ENCODE measurements around the gene ATP6V0E2.

ATP6V0E2 gene

DNA sequence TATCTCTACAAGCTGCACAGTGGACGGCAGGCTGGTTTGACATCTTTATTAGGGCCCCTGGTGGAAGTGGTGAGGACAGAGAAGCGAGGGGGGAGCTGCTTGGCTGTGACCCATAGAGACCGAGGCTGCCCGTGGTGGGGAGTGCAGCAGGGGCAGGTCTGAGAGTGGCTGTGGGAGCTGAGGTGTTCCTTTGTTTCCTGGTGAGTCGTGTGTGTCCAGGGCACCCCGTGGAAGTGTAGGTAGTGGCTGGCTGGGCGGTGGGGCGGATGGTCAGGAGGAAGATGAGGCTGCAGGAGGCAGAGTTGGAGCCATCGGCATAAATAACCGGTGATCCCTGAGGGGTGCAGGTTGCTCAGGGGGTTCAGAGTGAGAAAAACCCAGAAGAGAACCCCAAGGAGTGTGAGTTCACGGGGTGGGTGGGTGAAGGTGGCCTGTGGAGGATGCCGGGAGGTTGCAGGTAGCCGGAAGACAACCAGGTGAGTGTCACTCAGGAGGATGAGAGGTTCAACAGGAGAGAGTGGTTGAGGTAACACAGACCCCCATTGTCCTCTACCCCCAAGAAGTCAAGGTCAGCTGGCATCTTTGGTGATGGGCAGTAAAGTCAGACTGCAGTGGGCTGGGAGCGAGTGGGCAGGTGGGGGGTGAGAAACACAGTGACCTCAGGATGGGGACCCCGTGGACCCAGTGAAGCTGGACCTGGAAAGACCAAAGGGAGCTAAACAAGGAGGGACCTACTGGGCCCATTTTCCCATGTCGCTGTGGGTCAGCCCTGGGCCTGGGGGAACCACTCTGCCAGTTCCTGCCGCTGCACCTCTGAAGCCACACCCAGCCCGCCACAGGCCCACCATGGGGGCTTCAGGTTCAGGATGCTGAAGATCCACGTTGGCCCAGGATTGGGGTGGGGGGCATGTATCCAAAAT is 7.8 kb downstream of the ATP6V0E2 start:
- H3K4me1 ChIP-seq (ENCODE audit: low read length), result peaks cover 21% of the 10 kb centered on the region
- H3K79me2 ChIP-seq (ENCODE audit: low read length), result no peaks in the 10 kb centered on the region
- no peak overlapping the region for H2AFZ ChIP-seq (ENCODE audit: low read depth, low read length)
- TF ChIP-seq CTCF (IDR thresholded peaks at IDR 0.05; ENCODE audit: low read depth, low read length) (no peak), EZH2phosphoT487 (IDR thresholded peaks at IDR 0.05; ENCODE audit: low read depth) (no peak)
- H3K4me3 ChIP-seq (ENCODE audit: low read length), result no peak overlapping the region
- H3K4me2 ChIP-seq (ENCODE audit: low read length), result no peak overlapping the region
- H3K27me3 ChIP-seq (ENCODE audit: low read depth, low read length), result no peaks in the 10 kb centered on the region
- no peaks in the 10 kb centered on the region for H4K20me1 ChIP-seq (ENCODE audit: insufficient read depth, low read length)
- H3K9ac ChIP-seq (ENCODE audit: low read length), result no peak overlapping the region
- no peaks in the 10 kb centered on the region for H3K9me3 ChIP-seq (ENCODE audit: insufficient read depth, low read length)
- no peak overlapping the region for H3K27ac ChIP-seq (ENCODE audit: low read length)
- H3K36me3 ChIP-seq (replicated peaks; ENCODE audit: low read depth, low read length), result no peaks in the 10 kb centered on the region

GRCh38 chr7:149882248-149883047 is 8.7 kb downstream of the ATP6V0E2 start:
- H3K4me1 ChIP-seq (ENCODE audit: low read length), result peaks cover 26% of the 10 kb centered on the region
- H3K36me3 ChIP-seq (replicated peaks; ENCODE audit: low read depth, low read length), result no peaks in the 10 kb centered on the region
- no peaks in the 10 kb centered on the region for H4K20me1 ChIP-seq (ENCODE audit: insufficient read depth, low read length)

DNA sequence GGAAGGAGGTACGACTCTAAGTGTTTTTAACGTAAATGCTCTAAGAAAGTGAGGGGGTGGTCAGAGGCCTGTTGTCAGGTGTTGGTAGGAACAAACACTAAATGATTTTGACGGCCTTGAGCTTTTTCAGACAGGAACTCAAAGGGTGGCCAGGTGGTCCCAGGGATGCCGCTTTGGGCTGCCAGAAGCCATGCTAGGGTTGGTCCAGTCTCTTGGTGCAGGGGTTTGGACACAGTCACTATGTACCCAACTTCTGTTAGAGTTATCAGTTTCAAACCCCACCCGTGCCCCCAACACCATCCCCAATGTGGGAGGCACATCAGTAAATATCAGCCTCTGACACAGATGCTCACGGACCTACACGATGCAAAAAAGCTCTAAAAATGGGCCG is 9.3 kb downstream of the ATP6V0E2 start:
- H3K36me3 ChIP-seq (replicated peaks; ENCODE audit: low read depth, low read length), result no peaks in the 10 kb centered on the region
- peaks cover 28% of the 10 kb centered on the region for H3K4me1 ChIP-seq (ENCODE audit: low read length)
- no peak overlapping the region for H3K9ac ChIP-seq (ENCODE audit: low read length)
- TF ChIP-seq EZH2phosphoT487 (IDR thresholded peaks at IDR 0.05; ENCODE audit: low read depth), result no peak
- TF ChIP-seq CTCF (IDR thresholded peaks at IDR 0.05; ENCODE audit: low read depth, low read length), result no peak
- no peaks in the 10 kb centered on the region for H3K27me3 ChIP-seq (ENCODE audit: low read depth, low read length)
- H4K20me1 ChIP-seq (ENCODE audit: insufficient read depth, low read length), result no peaks in the 10 kb centered on the region
- H2AFZ ChIP-seq (ENCODE audit: low read depth, low read length), result no peak overlapping the region
- H3K79me2 ChIP-seq (ENCODE audit: low read length), result no peaks in the 10 kb centered on the region
- no peak overlapping the region for H3K4me3 ChIP-seq (ENCODE audit: low read length)
- H3K4me2 ChIP-seq (ENCODE audit: low read length), result peak overlapping the region; percentile 72
- H3K27ac ChIP-seq (ENCODE audit: low read length), result no peak overlapping the region
- no peaks in the 10 kb centered on the region for H3K9me3 ChIP-seq (ENCODE audit: insufficient read depth, low read length)

More at GRCh38 chr7:149882248-149883047, 8.7 kb downstream of the ATP6V0E2 start:
- TF ChIP-seq CTCF (IDR thresholded peaks at IDR 0.05; ENCODE audit: low read depth, low read length) (no peak), EZH2phosphoT487 (IDR thresholded peaks at IDR 0.05; ENCODE audit: low read depth) (no peak)
- Histone ChIP-seq H3K4me3 (ENCODE audit: low read length) (no peak overlapping the region), H3K9ac (ENCODE audit: low read length) (no peak overlapping the region), H3K27me3 (ENCODE audit: low read depth, low read length) (no peaks in the 10 kb centered on the region), H3K9me3 (ENCODE audit: insufficient read depth, low read length) (no peaks in the 10 kb centered on the region), H2AFZ (ENCODE audit: low read depth, low read length) (no peak overlapping the region), H3K4me2 (ENCODE audit: low read length) (no peak overlapping the region), H3K27ac (ENCODE audit: low read length) (no peak overlapping the region), H3K79me2 (ENCODE audit: low read length) (no peaks in the 10 kb centered on the region)

- Histone ChIP-seq H3K9me3 (ENCODE audit: insufficient read depth, low read length) (no peaks in the 10 kb centered on the region), H3K27me3 (ENCODE audit: low read depth, low read length) (no peaks in the 10 kb centered on the region), H3K4me1 (ENCODE audit: low read length) (peaks cover 32% of the 10 kb centered on the region), H3K27ac (ENCODE audit: low read length) (no peak overlapping the region), H4K20me1 (ENCODE audit: insufficient read depth, low read length) (no peaks in the 10 kb centered on the region), H3K4me2 (ENCODE audit: low read length) (peak overlapping the region; percentile 72), H3K79me2 (ENCODE audit: low read length) (no peaks in the 10 kb centered on the region), H3K9ac (ENCODE audit: low read length) (no peak overlapping the region), H3K36me3 (replicated peaks; ENCODE audit: low read depth, low read length) (no peaks in the 10 kb centered on the region), H2AFZ (ENCODE audit: low read depth, low read length) (peak overlapping the region; percentile 36; the same call in 1 of the 2 replicates), H3K4me3 (ENCODE audit: low read length) (peak overlapping the region; percentile 51)
- TF ChIP-seq CTCF (IDR thresholded peaks at IDR 0.05; ENCODE audit: low read depth, low read length) (peak; percentile 90), EZH2phosphoT487 (IDR thresholded peaks at IDR 0.05; ENCODE audit: low read depth) (no peak)
These were observed 9.7 kb downstream of the ATP6V0E2 start for GRCh38 chr7:149883452-149883861.
